GM23248 (cell line): ENCODE measurements around the gene CSHL1. TPM values are rescaled to one million over a fixed set of nuclear protein-coding genes. Genes with fewer than 3 reads are reported as not detected.
"Not testable (repeated sequence)": the region's sequence is repeated elsewhere in the genome, so short reads cannot be mapped to it uniquely, and the experiment has no call there.

Experiments used
- DNase-seq: peaks from one replicate; pipeline ENCODE4 v3.0.0-alpha.2; 2015
- H2AFZ ChIP-seq: fragments of 200-600 bp; sonication (generic); 2 replicates; pipeline ENCODE4 v1.6.1; 2016; ENCODE audit warnings: antibody characterized with exemption
- H3F3A ChIP-seq: fragments of 200-600 bp; sonication (generic); 2 replicates; pipeline ENCODE4 v1.6.1; 2016; ENCODE audit warnings: mild to moderate bottlenecking, antibody characterized with exemption, mixed run types; ENCODE audit not compliant: insufficient read depth
- H3K27ac ChIP-seq: fragments of 200-600 bp; sonication (generic); 2 replicates; pipeline ENCODE4 v1.5.1; 2016; ENCODE audit warnings: mild to moderate bottlenecking
- H3K27me3 ChIP-seq: fragments of 200-600 bp; sonication (generic); replicated peaks from 2 replicates; pipeline ENCODE4 v1.6.1; 2016; ENCODE audit warnings: mild to moderate bottlenecking; ENCODE audit not compliant: insufficient read depth
- H3K36me3 ChIP-seq: fragments of 200-600 bp; sonication (generic); 2 replicates; pipeline ENCODE4 v1.6.1; 2016; ENCODE audit warnings: low read depth, mild to moderate bottlenecking
- H3K4me1 ChIP-seq: fragments of 200-600 bp; sonication (generic); 2 replicates; pipeline ENCODE4 v1.6.1; 2016; ENCODE audit warnings: mild to moderate bottlenecking; ENCODE audit not compliant: insufficient read depth
- H3K4me2 ChIP-seq: fragments of 200-600 bp; sonication (generic); one replicate; pipeline ENCODE4 v1.6.1; 2016; ENCODE audit warnings: mild to moderate bottlenecking; ENCODE audit not compliant: unreplicated experiment
- H3K4me3 ChIP-seq: fragments of 200-600 bp; sonication (generic); 2 replicates; pipeline ENCODE4 v1.5.1; 2016; ENCODE audit warnings: mild to moderate bottlenecking
- H3K79me2 ChIP-seq: fragments of 200-600 bp; sonication (generic); 2 replicates; pipeline ENCODE4 v1.6.1; 2016; ENCODE audit warnings: mild to moderate bottlenecking; ENCODE audit not compliant: insufficient read depth
- H3K9ac ChIP-seq: fragments of 200-600 bp; sonication (generic); 2 replicates; pipeline ENCODE4 v1.6.1; 2016; ENCODE audit warnings: mild to moderate bottlenecking
- H3K9me2 ChIP-seq: fragments of 200-600 bp; sonication (generic); 2 replicates; pipeline ENCODE4 v1.6.1; 2016; ENCODE audit warnings: mixed run types, mild to moderate bottlenecking, moderate library complexity; ENCODE audit not compliant: insufficient read depth
- H3K9me3 ChIP-seq: fragments of 200-600 bp; sonication (generic); one replicate; pipeline ENCODE4 v1.6.1; 2017; ENCODE audit warnings: low read depth
- H4K20me1 ChIP-seq: fragments of 200-600 bp; sonication (generic); 2 replicates; pipeline ENCODE4 v1.6.0; 2016; ENCODE audit not compliant: insufficient read depth
- EZH2 ChIP-seq: fragments of 200-600 bp; sonication (generic); IDR thresholded peaks from 2 replicates; pipeline ENCODE4 v1.6.1; 2018; ENCODE audit warnings: antibody characterized with exemption, mild to moderate bottlenecking; ENCODE audit not compliant: insufficient read depth, poor library complexity, severe bottlenecking
- EZH2phosphoT487 ChIP-seq: fragments of 200-600 bp; sonication (generic); IDR thresholded peaks from 2 replicates; pipeline ENCODE4 v1.6.1; 2018; ENCODE audit warnings: antibody characterized with exemption, moderate library complexity, mild to moderate bottlenecking, low read depth; ENCODE audit not compliant: insufficient read depth
- WGBS, 2 experiments: methylation state at CpG; one replicate each; pipeline ENCODE4 v1.1.6; 2015 to 2017; ENCODE audit warnings: low lambda C conversion rate in 2 of 2, low coverage in 1 of 2; ENCODE audit errors: missing lambda C conversion rate in 2 of 2; 5-methylcytosine and 5-hydroxymethylcytosine counted together
- in situ Hi-C: fragments of 300-500 bp; cut with MboI; formaldehyde crosslinking; loops from 2 replicates; pipeline ENCODE4 v1.15.0; 2020
- polyA plus RNA-seq: library from polyadenylated mRNA; unstranded; fragments of >200 nt; fragmentation: Nextera tagmentation; extraction: Ambion mirVana; gene quantifications from 2 replicates; pipeline ENCODE4 v1.2.1, GENCODE V29; 2016
- total RNA-seq: library from RNA; depleted of rRNA; stranded (reverse); fragments of >200 nt; shearing (Covaris generic); gene quantifications from 2 replicates; pipeline ENCODE4 v1.2.3, GENCODE V29; 2014

CSHL1 gene
- total and polyA plus RNA-seq, 2 experiments from 2014 or later, result not detected

GRCh38 chr17:63880706-63881105 lies 30.4 kb downstream of the CSHL1 start:
- Histone ChIP-seq H2AFZ (no peak overlapping the region), H3K79me2 (no peaks in the 10 kb centered on the region), H3K4me3 (no peak overlapping the region), H3F3A (no peaks in the 10 kb centered on the region), H3K4me1 (no peaks in the 10 kb centered on the region), H3K9me3 (no peaks in the 10 kb centered on the region), H3K36me3 (no peaks in the 10 kb centered on the region), H4K20me1 (no peaks in the 10 kb centered on the region), H3K27ac (no peak overlapping the region), H3K9ac (no peak overlapping the region), H3K9me2 (no peaks in the 10 kb centered on the region), H3K4me2 (no peak overlapping the region), H3K27me3 (no peaks in the 10 kb centered on the region)
- 77 to 80% methylated on average over 12 of the region's 12 CpGs for WGBS, 2 experiments
- in situ Hi-C loops, result no loop called here
- no peak for TF ChIP-seq EZH2phosphoT487
- no peak for TF ChIP-seq EZH2
- no peak for DNase-seq

GRCh38 chr17:63878413-63878812 lies 32.6 kb downstream of the CSHL1 start:
- DNase-seq, H3K79me2 ChIP-seq, H4K20me1 ChIP-seq, H3K9ac ChIP-seq, H3K4me3 ChIP-seq, H3K4me2 ChIP-seq, H3K9me3 ChIP-seq, in situ Hi-C loops, H3K36me3 ChIP-seq, H3F3A ChIP-seq, H2AFZ ChIP-seq, H3K9me2 ChIP-seq, H3K27me3 ChIP-seq, H3K4me1 ChIP-seq, H3K27ac ChIP-seq: not testable (repeated sequence)
- 65 to 68% methylated on average over 9 of the region's 9 CpGs for WGBS, 2 experiments

- H3K4me2 ChIP-seq, H3K4me3 ChIP-seq, DNase-seq, H3K27me3 ChIP-seq, H3K79me2 ChIP-seq, in situ Hi-C loops, H3K9ac ChIP-seq, H4K20me1 ChIP-seq, H3K27ac ChIP-seq, H2AFZ ChIP-seq, H3K9me3 ChIP-seq, H3K36me3 ChIP-seq, H3K4me1 ChIP-seq, H3K9me2 ChIP-seq: not testable (repeated sequence)
- peaks cover 14% of the 10 kb centered on the region; the same call in 1 of the 2 replicates for H3F3A ChIP-seq
- 51 to 52% methylated on average over 6 of the region's 6 CpGs for WGBS, 2 experiments
Observed at GRCh38 chr17:63874693-63875092, 36.4 kb downstream of the CSHL1 start.

GRCh38 chr17:63874061-63874626 lies 36.9 kb downstream of the CSHL1 start:
- in situ Hi-C loops, H3K27me3 ChIP-seq, H3K79me2 ChIP-seq, H4K20me1 ChIP-seq, H2AFZ ChIP-seq, H3K36me3 ChIP-seq, H3K4me2 ChIP-seq, H3K9ac ChIP-seq, H3K9me2 ChIP-seq, H3K27ac ChIP-seq, H3K4me3 ChIP-seq, DNase-seq, H3K9me3 ChIP-seq: not testable (repeated sequence)
- Histone ChIP-seq H3F3A (peaks cover 19% of the 10 kb centered on the region; the same call in 1 of the 2 replicates), H3K4me1 (peaks cover 14% of the 10 kb centered on the region)
- 67 to 79% methylated on average over 6 of the region's 8 CpGs for WGBS, 2 experiments

- in situ Hi-C loops, result not testable (repeated sequence)
- 74 to 82% methylated on average over 4 of the region's 7 CpGs for WGBS, 2 experiments
Observed at GRCh38 chr17:63873577-63873976, 37.5 kb downstream of the CSHL1 start, which contains the start of gene CSH2. Gene CSH2 (minus strand): TSS chr17:63873677. CDS start chr17:63873614, 63 bp downstream.

GRCh38 chr17:63871646-63872365 lies 39.3 kb downstream of the CSHL1 start:
- H4K20me1 ChIP-seq, in situ Hi-C loops, H3K9me3 ChIP-seq, H3K9ac ChIP-seq, H3K9me2 ChIP-seq, H3K79me2 ChIP-seq, H3K27me3 ChIP-seq, H2AFZ ChIP-seq, H3K36me3 ChIP-seq, H3K27ac ChIP-seq, H3K4me2 ChIP-seq, H3K4me3 ChIP-seq: not testable (repeated sequence)
- peaks cover 15% of the 10 kb centered on the region for H3K4me1 ChIP-seq
- H3F3A ChIP-seq, result peaks cover 20% of the 10 kb centered on the region; the same call in 1 of the 2 replicates
- WGBS, 2 experiments, result 90 to 91% methylated on average over 14 of the region's 15 CpGs
- DNase-seq, result peak; percentile 32

More at GRCh38 chr17:63873577-63873976, 37.5 kb downstream of the CSHL1 start, which contains the start of gene CSH2:
- H3K79me2 ChIP-seq, H3K4me3 ChIP-seq, H3K27me3 ChIP-seq, H3K4me2 ChIP-seq, H3K9me2 ChIP-seq, H3K36me3 ChIP-seq, H3K9ac ChIP-seq, H2AFZ ChIP-seq, H4K20me1 ChIP-seq, DNase-seq, H3K9me3 ChIP-seq, H3K27ac ChIP-seq: not testable (repeated sequence)
- H3F3A ChIP-seq, result peaks cover 20% of the 10 kb centered on the region; the same call in 1 of the 2 replicates
- H3K4me1 ChIP-seq, result peaks cover 15% of the 10 kb centered on the region

- H3K9me3 ChIP-seq, H3K27me3 ChIP-seq, H3K9me2 ChIP-seq, H3K9ac ChIP-seq, H3K4me3 ChIP-seq, H3K79me2 ChIP-seq, H3K36me3 ChIP-seq, H4K20me1 ChIP-seq, in situ Hi-C loops: not testable (repeated sequence)
- H2AFZ ChIP-seq, result peak overlapping the region; percentile 56
- peak overlapping the region; percentile 47 for H3K27ac ChIP-seq
- H3K4me1 ChIP-seq, result peaks cover 15% of the 10 kb centered on the region
- peak; percentile 24 for DNase-seq
- WGBS, 2 experiments, result 33 to 37% methylated on average over 4 of the region's 4 CpGs
- peaks cover 20% of the 10 kb centered on the region; the same call in 1 of the 2 replicates for H3F3A ChIP-seq
- H3K4me2 ChIP-seq, result peak overlapping the region; percentile 28
Observed at GRCh38 chr17:63870292-63870665, 40.8 kb downstream of the CSHL1 start.
